Stimulated activated CD4-positive, alpha-beta T cell treated with anti-CD3 and anti-CD28 coated beads, Interleukin-4, amount 100 ng/mL, for 1 hour (primary cell): ENCODE data around the gene LSM3.

Experiments
- DNase-seq: peaks from one replicate; pipeline ENCODE4 v3.0.0-alpha.2; 2020

Gene LSM3

DNA sequence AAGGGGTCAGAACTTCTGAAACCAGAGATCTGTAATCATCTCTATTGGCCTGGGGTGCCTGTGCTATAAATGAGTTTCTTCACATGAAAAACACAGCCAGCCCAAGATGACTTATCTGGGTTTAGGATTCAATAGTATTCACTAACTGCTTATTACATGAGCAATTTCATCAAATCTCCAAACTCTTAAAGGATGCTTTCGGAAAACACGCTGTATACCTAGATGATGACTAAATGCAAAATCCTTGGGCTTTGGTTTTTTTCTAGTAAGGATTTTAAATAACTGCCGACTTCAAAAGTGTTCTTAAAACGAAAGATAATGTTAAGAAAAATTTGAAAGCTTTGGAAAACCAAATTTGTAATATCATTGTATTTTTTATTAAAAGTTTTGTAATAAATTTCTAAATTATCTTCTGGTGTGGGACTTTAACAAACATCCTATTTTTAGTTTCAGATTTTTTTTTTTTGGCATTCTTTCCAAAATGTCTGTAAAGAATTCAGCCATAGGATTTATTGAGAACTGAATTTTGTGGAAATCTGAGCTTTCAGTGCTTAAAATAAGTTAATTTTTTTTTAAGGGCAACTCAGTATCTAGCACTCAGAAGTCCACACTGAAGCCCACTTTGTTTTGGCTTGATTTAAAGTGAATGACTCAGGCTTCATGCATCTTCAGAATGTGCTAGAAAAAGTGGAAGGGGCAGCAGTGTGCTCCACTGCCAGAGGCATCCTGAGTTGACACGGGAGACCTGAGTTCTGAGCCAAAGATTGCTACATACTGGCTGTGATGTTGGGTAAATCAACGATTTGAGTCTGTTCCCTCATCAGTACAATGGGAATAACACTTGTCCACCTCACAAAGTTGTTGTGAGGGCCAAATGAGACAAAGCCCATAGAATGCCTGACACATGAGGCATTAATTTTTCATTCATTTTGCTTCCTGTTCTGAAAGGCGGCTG, 35.1 kb upstream of the LSM3 start:
- DNase-seq, result no peak

DNA sequence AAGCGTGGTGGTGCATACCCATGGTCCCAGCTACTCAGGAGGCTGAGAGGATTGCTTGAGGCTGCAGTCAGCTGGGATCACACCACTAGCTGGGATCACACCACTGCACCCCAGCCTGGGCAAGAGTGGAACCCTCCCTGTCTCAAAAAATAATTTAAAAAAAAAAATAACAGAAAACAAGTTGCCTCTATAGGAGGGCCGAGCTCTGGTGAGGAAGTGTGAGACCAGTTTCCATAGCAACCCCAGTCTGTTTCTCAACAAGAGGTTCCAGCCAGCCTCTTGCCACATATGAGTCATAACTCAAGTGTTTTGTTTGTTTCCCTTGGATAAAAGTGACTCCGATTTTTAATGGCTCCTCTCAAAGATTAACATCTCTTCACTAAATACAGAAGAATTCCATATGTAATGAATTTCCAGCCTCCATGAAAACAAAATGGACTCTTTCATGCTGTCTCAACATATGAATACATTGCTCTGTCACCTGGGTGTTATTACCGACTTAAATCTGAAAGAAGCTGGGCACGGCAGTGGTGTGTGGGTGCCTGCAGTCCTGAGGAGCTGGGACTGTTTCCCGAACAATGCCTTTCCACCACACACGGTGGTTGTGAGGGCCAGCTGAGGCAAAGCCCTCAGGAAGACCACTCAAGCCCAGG, 34.1 kb upstream of the LSM3 start:
- DNase-seq, result no peak

DNA sequence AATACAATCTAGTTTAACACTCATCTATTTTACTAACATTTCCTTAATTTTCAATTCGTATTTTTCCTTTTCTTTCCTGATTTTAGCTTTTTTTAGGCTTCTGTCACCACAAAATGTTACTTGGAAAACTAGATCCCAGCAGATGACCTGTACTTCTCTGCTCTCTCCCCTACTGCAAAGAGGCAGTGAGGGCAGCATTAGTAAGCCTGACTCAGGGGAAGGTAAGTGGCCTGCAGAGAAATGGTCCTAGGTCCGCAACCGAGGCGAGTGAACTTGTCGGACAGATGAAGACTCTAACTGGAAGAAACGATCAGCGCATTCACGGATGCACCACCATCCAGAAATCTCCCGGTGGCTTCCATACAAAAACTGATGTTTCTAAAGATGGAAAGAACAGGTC, 33.4 kb upstream of the LSM3 start:
- no peak for DNase-seq

DNA sequence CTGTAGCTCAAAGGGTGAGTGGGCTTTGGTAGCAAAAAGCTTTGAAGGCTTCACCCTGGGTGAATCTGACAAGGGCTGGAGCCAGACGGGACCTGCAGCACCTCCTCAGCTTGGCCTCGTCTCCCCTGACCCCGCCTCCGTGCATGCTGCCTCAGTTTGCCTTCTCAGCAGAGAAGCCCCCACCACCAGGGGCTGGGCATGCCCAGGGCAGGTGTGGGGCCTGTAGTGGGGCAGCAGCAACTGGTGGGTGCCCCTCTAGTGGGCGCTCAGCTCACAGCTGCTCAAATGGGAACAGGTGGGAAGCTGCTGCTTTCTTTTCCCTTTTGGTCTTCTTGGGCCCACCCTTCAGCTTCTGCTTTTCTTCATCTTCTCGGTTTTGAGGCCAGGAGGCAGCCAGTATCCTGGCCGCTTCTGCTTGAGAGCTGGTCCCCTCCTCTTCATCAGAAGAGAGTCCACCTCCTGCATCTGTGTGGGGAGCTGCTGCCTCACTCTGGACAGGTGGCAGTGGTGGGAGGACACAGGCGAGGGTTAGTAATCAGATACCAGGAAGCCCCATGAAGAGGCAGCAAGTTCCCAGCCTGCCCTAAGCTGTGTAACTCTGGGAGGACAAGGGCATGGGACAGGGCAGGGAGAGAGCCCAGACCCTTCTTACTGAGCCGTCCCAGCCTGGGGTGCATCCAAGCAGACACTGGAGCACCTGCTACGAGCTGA, 32.8 kb upstream of the LSM3 start:
- DNase-seq, result no peak

DNA sequence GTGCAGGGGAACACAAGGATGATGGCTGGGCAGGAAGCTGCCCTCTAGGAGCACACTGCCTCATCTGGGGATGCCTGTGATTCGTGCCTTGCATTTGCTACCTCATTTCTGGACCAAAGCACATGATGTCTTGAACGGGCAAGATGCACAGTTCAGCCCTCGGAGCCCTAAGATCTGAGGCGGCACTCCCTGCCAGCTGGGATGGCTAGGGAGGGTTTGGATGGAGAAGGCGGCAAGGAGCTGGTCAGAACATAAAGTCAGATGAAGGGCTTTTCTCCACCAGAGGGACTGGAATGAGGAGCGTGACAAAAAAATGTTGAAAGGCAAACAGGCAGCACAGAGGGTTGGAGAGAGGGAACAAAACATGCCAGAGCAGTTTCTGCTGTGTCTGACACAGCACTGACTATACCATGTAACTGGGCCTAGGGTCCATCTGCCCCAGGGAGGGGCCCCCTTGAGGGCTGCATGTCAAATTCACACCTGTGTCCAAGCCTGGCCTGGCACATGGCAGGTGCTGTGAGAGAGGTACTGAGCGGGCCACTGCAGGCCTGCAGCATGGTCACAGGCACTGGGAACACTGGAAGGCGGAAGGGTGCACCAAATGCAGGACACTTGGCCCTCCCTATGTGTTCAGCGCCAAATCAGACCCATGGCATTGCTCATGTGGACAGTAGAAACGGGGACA, 32.1 kb upstream of the LSM3 start:
- DNase-seq, result no peak

DNA sequence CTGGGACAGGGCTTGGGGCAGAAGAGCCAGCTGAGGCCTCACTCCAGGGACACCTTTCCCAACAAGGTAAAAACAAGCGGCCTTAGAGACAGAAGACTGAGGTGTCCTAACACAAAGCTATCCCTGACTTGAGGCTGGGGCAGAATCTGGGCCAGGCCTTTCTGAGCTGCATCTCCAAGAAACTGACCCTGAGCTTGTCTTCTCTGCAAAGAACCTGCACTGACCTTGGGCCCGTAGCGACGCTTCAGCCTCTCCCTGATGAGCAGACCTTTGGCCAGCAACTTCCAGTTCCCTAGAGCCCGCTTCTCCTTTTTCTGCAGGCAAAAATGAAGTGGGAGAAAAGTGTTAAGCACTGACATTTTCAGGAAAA, 31.6 kb upstream of the LSM3 start:
- DNase-seq, result no peak

DNA sequence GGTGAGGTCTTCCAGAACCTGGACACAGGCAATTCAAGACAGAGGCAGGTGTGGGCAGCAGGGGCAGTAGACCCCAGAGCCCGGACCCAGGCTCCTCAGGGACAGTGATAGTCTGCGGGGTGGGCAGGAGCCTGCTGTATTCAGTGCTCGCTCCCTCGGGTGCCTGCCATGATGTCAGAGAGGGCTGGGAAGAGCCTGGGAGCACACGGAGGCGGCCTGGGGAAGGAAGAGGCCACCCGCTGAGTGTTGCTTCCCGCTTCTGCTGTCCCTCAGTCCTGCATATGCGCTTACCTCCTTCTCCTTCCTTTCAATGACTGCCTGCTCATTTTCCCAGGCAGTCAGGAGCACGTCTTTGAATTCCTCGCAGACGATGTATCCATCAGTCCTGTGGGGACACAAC, 31.0 kb upstream of the LSM3 start:
- DNase-seq, result no peak

DNA sequence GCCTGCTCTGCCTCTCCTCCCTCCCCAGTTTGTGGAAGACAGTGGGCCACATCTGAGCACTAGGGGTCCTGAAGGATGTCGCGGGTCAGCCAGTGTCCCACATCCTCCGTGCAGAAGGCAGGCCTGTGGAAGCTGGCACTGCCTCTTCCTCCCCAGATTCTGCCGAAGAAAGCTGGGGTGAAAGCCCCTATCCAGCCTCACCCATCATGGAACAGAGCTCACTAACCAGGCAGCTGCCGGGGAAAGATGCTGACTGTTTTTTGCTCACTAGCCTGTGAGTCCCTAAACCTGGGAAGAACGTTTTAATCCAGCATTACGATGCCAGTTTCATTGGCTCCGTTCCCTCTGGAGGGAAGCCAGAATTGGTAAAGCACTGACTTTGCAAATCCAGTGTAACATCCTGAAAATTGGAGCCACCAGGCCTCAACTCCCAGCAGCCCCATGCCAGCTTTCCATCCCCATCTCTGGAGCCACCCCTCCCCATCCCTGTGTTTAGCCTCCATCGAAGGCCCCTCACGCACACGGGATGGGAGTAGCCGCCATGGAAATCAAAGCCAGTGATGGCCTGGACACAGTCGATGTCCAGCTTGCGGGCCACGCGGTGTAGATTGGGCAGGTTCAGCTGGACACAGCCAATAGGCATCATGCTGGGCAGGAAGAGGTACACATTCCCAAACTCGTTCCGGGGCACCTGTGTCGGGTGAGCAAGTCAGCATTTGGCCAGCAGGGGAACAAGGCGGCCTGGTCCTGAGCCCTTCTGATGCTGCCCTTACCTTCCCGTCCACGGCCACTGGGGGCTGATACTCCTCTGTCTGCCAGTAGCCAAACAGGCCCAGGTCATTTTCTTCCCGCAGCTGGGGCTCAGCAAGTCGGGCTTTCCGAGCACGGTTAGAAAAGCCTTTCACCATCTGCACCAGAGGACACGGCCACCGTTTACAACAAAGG, 30.3 kb upstream of the LSM3 start:
- no peak for DNase-seq

DNA sequence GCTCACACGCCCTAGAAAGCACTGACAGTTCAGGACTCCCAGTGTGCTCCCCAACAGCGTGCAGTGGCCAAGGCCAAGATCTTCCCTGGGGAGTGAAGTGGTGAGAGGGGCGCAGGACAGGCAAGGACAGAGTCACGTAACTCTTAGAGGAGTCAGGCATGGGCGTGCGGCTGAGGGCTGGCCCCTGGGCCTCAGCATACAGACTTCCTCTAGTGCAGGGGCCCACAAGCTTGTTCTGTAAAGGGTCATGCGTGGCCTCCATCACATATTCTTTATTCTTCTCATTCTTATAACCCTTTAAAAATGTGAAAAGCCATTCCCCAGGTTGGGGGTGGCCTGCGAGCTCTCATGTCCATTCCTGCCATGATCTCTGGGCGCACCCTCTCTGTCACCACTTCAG, 28.5 kb upstream of the LSM3 start:
- no peak for DNase-seq

DNA sequence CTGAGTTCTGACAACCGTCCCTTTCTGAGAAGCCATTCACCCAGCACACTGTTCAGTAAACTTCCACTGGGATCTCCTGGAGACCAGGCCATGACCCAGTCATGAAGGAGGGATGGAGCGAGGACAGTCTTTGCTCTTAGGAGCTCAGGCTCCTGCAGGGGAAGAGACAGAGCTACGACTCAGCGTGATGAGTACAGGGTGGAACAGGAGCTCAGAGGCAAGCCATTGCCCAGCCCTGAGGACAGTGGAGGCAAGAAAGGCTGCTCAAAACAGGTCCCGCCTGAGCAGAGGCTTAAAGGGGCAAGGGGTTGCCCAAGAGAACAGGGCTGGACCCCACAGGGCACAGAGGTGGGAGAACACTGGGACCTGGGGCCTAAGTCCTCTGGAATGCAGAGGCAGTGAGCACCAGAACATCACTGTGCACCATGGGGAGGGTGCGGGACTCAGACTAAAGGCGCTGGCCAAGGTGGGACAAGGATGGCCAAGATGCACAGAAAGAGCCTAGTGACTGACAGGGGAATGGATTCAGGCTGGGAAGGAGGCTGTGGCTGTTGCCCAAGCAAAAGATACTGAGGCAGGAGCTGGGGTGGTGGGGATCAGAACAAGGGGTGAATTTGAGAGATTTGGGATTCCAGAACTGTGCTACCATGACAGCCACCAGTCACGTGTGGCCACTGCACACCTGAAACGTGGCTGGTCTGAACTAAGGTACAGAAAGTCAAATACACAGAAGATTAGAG, 28.0 kb upstream of the LSM3 start:
- DNase-seq, result no peak

DNA sequence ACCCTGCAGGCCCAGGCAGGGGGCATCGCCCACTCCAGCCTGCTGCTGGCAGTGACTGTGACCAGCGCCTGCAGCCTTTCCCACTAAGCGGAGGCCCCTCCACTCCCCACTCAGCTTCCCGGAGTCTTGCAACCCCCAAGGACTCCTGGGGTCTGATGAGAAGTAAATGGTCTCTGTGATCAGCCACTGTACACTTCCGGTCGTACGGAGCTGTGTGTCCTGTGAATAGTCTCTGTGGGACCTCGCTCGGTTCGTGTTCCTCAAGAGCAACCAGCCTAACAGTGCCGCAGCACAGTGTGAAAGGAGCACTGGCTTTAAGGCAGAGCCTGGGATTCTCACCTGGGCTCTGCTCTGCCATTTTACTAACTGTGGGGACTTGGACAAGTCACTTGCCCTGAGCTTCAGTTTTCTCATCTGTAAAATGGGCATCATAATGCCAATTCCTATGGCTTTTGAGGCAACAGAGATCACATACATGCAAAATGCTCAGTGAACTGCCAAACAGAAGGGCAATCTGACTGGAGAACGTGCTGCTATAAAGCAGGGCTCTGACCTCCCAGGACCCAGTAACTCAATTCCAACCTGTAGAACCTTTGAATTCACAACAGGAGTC, 27.0 kb upstream of the LSM3 start:
- no peak for DNase-seq

DNA sequence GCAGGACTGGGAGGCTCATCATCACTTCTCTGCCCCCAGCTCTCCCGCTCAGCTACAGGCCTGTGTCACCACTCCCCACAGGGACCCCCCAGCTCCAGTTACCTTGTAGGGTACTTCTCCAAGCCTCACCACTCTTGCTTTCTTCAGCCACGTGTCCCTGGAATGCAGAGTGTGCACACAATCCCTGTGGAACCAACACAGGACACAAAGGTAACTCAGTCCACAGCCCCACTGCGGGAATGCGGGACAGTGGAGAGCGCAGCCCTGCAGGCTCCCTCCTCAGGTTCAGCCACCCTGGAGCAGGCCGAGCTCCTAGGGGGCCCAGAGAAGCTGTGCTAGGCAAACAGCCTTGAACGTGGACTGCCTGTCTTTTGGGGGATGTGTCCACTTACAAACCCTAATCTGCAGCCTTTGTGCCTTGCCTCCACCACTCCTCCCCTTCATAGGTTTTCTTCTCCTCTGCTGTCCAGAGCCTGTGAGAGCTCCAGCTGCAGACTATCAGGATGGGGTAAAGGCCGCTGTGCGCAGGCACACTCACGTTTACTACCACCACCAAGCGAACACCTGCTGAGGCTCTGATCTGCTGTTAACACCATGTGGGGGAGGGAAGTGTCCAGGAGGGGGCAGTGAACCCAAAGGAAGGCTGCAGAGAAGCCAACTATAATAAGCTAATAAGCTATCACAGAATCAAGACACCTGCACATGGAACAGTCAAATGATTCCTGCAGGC, 26.2 kb upstream of the LSM3 start:
- no peak for DNase-seq

DNA sequence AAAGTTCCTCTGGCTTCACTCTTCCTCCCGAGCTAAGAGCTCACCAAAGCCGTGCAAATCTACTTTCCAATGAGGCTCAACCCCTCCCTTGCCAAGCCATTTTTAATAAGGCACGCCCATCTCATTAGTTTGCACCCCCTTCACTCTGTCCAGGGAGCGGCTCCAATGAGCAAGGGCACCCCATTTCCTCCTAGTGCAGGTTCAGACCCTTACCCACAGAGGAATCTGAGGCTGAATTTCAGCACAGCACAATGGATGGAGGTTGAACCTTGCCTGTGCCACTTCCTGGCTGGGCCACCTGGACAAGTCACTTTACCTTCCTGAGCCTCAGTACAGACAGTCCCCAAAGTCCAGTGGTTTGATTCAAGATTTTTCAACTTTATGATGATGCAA, 25.7 kb upstream of the LSM3 start:
- no peak for DNase-seq

DNA sequence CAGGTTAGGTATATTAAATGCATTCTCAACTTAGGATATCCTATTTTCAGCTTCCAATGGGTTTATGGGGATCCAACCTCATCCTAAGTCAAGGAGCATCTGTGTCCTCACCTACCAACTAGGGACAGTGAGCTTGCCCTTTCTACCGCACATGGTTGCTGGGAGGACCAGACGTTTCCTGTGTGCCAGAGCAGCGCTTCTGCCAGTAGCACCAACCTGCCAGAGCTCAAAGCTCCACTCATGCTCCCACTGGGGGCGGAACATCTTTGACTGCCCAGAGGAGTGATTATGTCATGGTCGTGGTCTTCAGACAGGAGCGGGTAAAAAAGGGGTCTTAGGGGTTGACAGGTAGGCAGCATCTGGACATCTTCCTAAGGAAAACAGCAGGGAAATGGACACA, 25.0 kb upstream of the LSM3 start:
- DNase-seq, result no peak

DNA sequence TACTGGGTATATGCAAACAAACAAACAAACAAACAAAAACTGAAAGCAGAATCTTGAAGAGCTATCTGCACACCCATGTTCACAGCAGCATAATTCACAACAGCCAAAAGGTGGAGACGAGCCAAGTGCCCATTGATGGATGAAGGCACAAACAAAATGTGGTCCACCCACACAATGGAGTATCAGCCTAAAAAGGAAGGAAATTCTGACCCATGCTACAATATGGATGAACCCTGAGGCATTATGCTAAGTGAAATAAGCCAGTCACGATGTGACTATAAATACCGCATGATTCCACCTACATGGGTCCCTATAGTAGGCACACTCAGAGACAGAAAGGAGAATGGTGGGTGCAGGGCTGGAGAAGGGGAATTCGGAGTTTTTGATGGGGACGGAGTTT, 24.3 kb upstream of the LSM3 start:
- no peak for DNase-seq

DNA sequence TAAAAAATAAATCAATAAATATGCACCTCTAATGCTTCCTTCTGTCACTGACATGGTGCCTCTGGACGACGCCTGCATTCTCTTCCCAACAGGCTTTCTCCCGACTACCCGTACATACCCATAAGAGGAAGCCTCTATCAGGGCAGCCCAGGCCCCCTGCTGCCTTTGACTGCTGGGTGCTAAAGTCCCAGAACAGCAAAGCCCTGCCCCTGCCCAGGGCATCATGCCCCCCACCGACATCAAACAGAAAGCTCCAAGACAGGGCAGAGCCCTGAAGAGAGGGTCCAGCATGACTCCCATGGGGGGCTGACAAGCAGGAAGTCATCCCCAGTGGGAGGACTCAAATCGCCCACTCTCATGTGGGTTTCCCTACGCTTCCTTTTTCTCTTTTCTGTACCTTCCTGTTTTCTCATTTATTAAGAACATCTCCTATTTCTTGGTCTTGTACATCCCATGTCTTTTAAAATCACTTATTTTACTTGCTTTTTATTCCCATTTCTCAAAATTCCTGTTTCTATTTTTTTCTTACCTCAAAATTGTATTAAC, 23.6 kb upstream of the LSM3 start:
- DNase-seq, result no peak

DNA sequence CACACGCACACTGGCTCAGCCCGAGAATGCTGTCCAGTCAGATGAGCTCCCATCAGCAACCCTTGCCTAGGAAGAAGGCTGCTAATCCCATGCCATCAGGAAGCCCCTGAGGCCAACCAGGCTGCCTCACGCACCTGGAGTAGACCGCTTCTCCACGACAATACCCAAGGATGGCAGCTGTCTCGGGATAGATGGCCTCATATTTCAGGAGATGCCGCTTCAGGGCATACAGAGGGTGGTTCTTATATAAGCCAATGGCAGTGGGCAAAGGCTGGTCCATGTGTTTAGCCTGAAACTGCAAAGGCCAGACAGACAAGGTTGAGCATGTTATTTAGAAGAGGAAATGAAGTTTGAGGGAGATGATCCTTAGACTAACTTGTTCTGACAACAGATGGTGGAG, 22.4 kb upstream of the LSM3 start:
- no peak for DNase-seq

DNA sequence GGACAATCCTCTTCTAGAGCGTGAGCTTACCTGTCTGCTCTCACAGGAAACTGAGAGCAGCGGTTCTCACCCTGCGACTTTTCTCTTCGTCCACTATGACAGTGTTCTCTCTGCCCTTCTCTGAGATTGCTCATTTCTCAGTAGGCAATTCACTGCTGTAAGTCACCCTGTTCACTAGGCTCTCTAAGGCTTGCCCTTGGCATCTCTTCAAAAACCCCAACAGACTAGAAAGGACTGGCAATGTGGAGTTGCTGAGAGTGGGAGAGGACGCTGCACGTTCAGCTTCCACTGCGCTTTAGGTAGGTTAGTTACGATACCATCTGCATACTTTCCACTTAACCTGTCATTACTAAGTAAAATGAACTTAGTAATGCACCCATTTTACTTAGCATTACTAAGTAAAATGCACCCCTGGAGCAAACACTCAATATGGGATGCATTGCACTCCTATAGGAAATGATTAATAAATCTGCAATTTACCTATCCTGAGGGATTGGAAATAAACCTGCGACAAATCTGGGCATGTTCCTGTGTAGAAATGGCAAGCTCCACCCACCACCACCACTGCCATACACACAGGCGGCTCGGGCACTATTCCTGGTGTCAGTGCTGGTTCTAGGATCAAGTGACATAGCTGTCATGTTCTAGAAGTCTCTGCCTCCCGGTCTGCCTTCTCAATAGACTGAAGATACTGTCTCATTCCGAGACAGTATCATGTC, 21.6 kb upstream of the LSM3 start:
- no peak for DNase-seq

DNA sequence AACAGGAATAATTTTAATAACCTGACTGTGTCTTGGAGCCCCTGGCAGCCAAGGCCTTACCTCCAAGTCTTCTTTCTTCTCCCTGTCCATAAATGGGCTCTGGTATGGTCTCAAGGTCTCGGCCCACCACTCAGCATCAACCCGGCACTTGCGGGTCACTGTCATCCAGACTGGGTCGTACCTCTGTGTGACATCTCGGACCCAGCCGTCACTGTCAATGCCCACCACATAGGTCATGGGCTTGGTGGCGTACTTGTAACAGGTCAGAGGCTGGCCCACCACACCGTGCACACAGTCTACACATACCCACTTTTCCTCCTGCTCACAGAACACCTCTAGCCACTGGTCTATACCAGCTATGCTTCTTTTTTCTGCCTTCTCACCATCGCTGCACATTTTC, 20.7 kb upstream of the LSM3 start:
- DNase-seq, result no peak
